IPS DF 19.7 (cell line): ENCODE data around the gene TANGO6.
A peak's percentile ranks its signal among the peaks of the same experiment; 100 is the strongest.
"Not testable (repeated sequence)": the region's sequence is repeated elsewhere in the genome, so short reads cannot be mapped to it uniquely, and the experiment has no call there.

Experiments
- DNase-seq: peaks from one replicate; pipeline ENCODE4 v3.0.0-alpha.2; 2013; ENCODE audit warnings: low read depth, low spot score

Gene TANGO6

DNA sequence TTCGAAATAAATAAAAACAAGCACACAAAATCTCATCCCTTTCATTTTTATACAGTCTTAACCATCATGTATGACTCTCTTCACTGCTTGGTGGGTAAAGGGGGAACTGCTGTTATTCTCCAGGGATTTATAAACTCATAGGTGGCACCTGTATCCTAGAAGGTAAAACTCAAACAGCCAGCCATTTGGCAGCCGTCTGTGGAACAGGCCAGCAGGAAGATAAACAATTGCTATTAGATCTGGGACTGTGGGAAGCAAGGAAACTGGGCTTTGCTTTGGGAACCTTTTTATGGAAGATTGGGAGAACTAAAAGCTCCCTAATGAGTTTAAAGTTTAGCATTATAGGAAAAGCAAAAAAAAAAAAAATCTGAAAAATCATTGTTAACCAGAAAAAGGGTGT is 126.0 kb downstream of the TANGO6 start:
- DNase-seq: no peak

DNA sequence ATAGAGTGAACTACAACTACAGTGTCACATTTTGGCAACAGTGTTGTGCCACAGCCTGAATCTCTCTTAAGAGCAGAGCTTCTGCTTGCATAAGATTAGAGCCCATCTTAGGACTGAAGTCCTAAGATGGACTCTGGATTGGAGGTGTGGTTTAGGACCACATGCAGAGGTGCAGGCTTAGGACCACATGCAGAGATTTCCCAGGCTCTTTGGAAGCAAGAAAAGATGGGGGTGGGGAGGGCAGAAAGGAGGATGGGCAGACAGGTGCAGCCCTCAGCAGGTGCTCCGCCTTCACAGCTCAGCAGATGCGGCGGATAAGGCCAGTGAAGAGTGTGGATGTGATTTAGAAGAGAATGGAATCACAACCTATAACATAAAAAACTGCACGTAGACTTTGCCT is 128.7 kb downstream of the TANGO6 start:
- peak; percentile 87 for DNase-seq

DNA sequence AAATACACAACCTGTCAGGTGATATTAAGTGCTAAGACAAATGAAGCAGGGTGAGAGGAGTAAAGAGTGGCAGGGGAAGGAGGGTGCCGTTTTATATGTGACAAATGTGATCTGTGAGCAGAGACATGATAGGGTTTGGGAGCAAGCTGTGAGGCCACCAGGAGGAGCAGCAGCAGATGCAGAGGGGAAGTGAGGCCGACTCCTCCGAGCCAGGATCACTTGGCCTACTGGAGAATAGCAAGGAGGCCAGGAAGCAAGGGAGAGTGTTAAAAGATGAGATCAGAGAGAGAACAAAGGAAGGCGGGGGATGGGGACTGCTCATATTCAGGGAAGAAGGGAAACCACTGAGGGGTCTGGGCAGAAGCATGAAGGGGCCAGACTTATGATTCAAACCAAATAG is 129.4 kb downstream of the TANGO6 start:
- DNase-seq: peak; percentile 83

- DNase-seq: no peak
These were observed 130.3 kb downstream of the TANGO6 start for GRCh38 chr16:68973611-68974120.

DNA sequence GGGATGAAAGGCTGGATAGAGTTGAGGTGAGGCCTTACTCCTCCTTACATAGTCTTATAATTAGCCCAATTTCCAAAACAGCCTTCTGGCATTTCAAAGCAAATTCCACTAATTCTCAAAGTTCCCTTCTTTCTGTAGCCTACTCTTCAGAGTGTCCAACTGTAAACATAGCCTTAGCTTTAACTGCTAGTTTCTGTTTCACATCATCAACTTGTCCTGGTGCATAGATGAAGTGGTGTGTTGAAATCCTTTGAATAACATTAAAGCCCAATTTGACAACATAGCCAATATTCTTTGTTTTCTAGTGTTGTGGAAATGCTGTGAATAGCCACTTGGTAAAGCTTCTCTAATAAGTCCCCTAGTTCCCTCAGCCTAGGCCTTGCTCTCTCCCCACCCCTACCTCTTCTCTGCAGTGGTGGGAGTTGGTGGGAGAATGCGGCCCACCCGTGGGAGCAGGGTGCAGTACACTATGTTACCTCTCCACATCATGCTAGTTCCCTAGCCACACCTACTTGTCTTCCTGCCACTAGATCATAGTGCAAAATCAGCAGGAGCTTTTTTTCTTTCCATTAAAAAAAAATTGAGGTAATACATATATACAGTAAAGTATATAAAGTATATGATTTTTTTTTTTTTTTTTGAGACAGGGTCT is 135.1 kb downstream of the TANGO6 start:
- DNase-seq: no peak

DNA sequence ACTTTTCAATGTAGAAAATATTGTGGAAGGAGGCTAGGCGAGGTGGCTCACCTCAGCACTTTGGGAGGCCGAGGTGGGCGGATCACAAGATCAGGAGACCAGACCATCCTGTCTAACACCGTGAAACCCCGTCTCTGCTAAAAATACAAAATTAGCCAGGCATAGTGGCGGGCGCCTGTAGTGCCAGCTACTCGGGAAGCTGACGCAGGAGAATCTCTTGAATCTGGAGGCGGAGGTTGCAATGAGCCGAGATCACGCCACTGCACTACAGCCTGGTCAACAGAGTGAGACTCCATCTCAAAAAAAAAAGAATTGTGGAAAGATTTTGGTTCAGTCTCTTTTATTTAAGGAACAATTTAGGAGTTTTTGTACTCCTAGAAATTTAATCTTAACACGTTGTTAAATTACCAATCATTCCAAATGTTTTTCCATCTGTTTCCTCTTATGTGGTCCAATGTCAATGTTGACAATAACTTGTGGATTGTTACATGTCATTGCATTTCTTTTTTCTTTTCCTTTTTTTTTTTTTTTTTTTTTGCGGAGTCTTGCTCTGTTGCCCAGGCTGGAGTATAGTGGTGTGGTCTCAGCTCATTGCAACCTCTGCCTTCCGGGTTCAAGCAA is 137.5 kb downstream of the TANGO6 start:
- DNase-seq: no peak

DNA sequence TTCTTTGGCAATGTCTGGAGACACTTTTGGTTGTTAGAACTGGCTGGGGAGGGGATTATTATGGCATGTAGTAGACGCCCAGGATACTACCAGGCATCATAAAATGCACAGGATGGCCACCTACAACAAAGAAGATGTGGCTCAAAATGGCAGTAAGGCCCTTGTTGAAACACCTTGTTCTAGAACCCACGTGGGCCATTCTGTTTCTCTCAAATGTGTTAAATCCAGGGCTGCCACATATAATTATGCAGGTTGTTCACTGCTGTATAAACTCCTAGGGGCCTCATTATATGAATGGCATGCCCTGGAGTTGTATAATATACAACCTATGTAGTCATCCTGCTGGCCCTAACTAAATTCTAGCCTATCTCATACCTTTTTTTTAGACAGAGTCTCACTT is 138.6 kb downstream of the TANGO6 start:
- DNase-seq: no peak

DNA sequence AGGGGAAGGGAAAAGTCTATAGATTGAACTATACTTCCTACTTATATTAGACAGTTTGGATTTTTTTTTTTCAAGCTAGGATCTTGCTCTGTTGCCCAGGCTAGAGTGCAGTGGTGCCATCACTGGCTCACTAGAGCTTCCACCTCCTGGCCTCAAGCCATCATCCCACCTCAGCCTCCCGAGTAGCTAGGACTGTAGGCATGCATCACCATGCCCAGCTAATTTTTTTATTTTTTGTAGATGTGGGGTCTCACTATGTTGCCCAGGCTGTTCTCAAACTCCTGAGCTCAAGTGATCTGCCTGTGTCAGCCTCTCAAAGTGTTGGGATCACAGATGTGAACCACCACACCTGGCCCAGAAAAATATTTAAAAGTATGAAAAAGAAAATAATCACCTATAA is 141.1 kb downstream of the TANGO6 start:
- DNase-seq: no peak

- DNase-seq: no peak
These were observed 141.9 kb downstream of the TANGO6 start for GRCh38 chr16:68985268-68985667.

GRCh38 chr16:68985855-68986254 is 142.5 kb downstream of the TANGO6 start:
- DNase-seq: no peak

DNA sequence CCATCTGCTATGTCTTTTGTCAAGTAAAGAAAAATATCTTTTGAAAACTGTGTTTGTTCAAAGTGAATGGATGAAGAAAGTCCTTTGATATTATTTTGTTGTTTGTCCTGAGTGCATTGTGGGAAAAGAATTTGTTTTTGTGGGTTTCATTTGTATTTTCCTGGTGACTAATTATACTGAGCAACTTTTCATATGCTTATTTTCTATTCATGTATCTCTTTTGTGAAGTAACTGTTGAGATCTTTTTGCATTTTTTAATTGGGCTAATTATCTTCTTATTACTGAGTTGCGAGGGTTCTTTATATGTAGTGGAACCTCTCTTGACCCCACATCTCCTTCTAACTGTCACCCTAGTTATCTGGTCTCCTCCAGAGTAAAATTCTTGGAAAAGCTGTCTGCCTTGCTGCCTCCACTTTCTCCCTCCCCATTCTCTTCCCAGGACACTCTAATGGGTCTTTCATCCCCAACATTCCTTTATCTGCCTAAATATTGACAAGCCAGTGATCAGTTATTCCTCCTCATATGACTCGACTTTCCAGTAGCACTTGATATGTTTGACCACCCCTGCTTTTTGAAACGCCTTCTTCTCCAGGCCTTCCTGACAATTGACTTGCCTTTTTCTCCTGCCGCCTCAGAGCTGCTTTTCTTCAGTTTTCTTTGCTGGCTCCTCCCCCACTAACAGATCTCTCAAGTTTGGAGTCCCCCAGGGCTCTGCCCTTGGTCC is 144.6 kb downstream of the TANGO6 start:
- DNase-seq: no peak

DNA sequence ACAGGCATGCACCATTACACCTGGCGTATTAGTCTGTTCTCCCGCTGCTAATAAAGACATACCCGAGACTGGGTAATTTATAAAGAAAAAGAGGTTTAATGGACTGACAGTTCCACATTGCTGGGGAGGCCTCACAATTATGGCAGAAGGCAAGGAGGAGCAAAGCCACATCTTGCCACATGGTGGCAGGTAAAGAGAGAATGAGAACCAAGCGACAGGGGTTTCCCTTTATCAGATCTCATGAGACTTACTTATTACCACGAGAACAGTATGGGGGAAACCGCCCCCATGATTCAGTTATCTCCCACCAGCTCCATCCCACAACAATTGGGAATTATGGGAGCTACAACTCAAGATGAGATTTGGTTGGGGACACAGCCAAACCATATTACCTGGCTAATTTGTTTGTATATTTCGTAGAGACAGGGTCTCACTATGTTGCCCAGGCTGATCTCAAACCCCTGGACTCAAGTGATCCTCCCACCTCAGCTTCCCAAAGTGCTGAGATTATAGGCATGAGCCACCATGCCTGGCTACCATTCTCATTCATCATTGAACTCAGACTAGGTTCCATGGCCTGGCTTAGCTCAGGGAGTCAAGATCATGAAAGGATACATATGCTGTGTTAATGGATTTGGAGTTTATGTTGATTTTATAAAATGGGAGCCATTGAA is 147.0 kb downstream of the TANGO6 start:
- DNase-seq: not testable (repeated sequence)

- DNase-seq: no peak
These were observed 147.7 kb downstream of the TANGO6 start for GRCh38 chr16:68991075-68991474.

- no peak for DNase-seq
These were observed 149.2 kb downstream of the TANGO6 start for GRCh38 chr16:68992521-68992920.

GRCh38 chr16:68993456-68993855 is 150.1 kb downstream of the TANGO6 start:
- no peak for DNase-seq

DNA sequence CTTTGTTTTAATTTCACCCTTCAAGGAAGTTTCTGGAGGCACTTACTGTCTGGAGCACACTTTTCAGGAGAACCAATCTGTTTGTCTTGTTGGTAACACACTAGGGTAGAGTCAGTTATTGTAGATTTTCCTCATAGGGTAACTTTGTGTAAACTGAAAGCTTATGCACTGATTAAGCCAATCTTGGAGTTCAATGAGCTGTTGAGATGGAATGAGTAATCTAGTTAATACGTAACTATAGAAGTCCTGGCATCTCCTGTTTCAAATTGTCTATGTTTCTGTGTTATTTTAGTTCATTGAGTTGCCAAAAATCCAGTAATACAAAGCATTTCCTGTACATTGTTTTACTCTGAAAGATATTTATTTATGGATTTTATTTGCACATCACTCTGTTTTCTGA is 150.6 kb downstream of the TANGO6 start:
- DNase-seq: no peak

- DNase-seq: no peak
These were observed 151.0 kb downstream of the TANGO6 start for GRCh38 chr16:68994324-68994723.

GRCh38 chr16:68995011-68995504 is 151.7 kb downstream of the TANGO6 start:
- peak; percentile 85 for DNase-seq

DNA sequence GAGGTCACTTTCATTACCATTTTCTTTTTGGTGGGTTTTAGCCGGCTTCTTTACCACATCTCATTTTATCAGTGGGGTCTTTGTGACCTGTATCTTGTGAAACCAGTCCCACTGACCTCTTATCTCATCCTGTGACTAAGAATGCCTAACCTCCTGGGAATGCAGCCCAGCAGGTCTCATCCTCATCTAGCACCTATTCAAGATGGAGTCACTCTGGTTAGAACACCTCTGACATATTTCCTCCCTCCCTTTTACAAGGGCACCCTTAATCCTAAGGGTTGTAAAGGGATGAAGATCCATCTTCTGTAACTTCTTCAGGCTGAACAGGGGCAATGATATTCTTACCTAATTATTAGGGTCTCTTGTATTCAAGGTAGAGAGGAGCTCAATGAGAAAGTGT is 154.2 kb downstream of the TANGO6 start:
- DNase-seq: no peak

DNA sequence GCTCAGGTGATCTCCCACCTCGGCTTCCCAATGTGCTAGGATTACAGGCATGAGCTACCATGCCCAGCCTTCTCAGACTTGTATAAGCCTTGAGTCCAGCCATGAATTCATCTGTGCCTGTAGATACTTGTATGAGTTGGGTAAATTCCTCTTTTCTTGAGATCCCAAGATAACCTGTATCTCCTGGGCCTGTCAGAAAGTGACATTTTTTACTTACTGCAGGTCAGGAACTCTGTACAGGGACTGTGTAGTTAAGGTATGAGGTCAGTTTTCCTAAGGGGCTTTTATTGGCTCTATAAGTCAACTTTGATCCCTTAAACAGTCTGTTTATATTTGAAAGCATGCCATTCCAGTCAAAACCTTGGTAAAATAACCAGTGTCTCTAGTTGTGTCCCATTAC is 155.8 kb downstream of the TANGO6 start:
- no peak for DNase-seq

GRCh38 chr16:69003500-69003899 is 160.2 kb downstream of the TANGO6 start:
- no peak for DNase-seq
